Large intestine (tissue), 3 donors: ENCODE measurements around the gene LIN37. TPM values are rescaled to one million over a fixed set of nuclear protein-coding genes. Genes with fewer than 3 reads are reported as not detected.
A peak's percentile ranks its signal among the peaks of the same experiment; 100 is the strongest.

Experiments
- DNase-seq, 2 donors: peaks; one replicate each; pipeline versions ENCODE4 v3.0.0 to v3.0.0-alpha.2; 2013
- H3K27ac ChIP-seq: one replicate; pipeline ENCODE4 v1.5.1; 2013; ENCODE audit warnings: low read length
- H3K27me3 ChIP-seq: 2 replicates; pipeline ENCODE4 v1.6.1; 2013; ENCODE audit warnings: low read length; ENCODE audit not compliant: control insufficient read depth, insufficient read depth
- H3K36me3 ChIP-seq: 2 replicates; pipeline ENCODE4 v1.6.1; 2013; ENCODE audit warnings: low read length; ENCODE audit not compliant: control insufficient read depth, insufficient read depth
- H3K4me1 ChIP-seq: one replicate; pipeline ENCODE4 v1.6.1; 2013; ENCODE audit warnings: low read length; ENCODE audit not compliant: control insufficient read depth, insufficient read depth
- H3K4me3 ChIP-seq: one replicate; pipeline ENCODE4 v1.5.1; 2013; ENCODE audit warnings: low read length
- H3K9me3 ChIP-seq: one replicate; pipeline ENCODE4 v1.6.1; 2013; ENCODE audit warnings: mild to moderate bottlenecking, low read depth, low read length, moderate library complexity; ENCODE audit not compliant: control insufficient read depth
- WGBS: methylation state at CpG from one replicate; pipeline ENCODE4 v1.1.5; 2013; ENCODE audit warnings: low lambda C conversion rate; ENCODE audit not compliant: insufficient coverage; 5-methylcytosine and 5-hydroxymethylcytosine counted together
- polyA plus RNA-seq: library from polyadenylated mRNA; unstranded; fragments of 120-200 nt; gene quantifications from one replicate; pipeline ENCODE4 v1.2.1, GENCODE V29; 2013

LIN37 gene
- polyA plus RNA-seq, 1 donor = 11.3 TPM

GRCh38 chr19:35754370-35755130 is 6.2 kb downstream of the LIN37 start:
- peaks cover 19% of the 10 kb centered on the region for H3K36me3 ChIP-seq
- peaks cover 23% of the 10 kb centered on the region for H3K27me3 ChIP-seq
- H3K27ac ChIP-seq = no peak overlapping the region
- H3K4me1 ChIP-seq = peaks cover 25% of the 10 kb centered on the region
- DNase-seq = no peak
- no peak overlapping the region for H3K4me3 ChIP-seq
- no CpG with 5 or more reads among the region's 13 CpGs for WGBS
- no peaks in the 10 kb centered on the region for H3K9me3 ChIP-seq

- Histone ChIP-seq H3K36me3 (peaks cover 24% of the 10 kb centered on the region), H3K27me3 (peaks cover 23% of the 10 kb centered on the region), H3K4me1 (peaks cover 25% of the 10 kb centered on the region), H3K9me3 (no peaks in the 10 kb centered on the region), H3K4me3 (peak overlapping the region; percentile 25), H3K27ac (no peak overlapping the region)
- no CpG with 5 or more reads among the region's 17 CpGs for WGBS
- no peak for DNase-seq
Measured at GRCh38 chr19:35755131-35755549, 6.8 kb downstream of the LIN37 start.

- Histone ChIP-seq H3K27ac (peak overlapping the region; percentile 67), H3K36me3 (peaks cover 26% of the 10 kb centered on the region), H3K4me1 (peaks cover 25% of the 10 kb centered on the region), H3K9me3 (no peaks in the 10 kb centered on the region), H3K4me3 (peak overlapping the region; percentile 81), H3K27me3 (peaks cover 23% of the 10 kb centered on the region)
- WGBS = no CpG with 5 or more reads among the region's 74 CpGs
- peak; percentile 56 to 59 for DNase-seq
Measured at GRCh38 chr19:35755550-35756376, 7.4 kb downstream of the LIN37 start.

GRCh38 chr19:35756377-35757230 is 8.2 kb downstream of the LIN37 start, which contains the start of gene HSPB6:
TSS of gene HSPB6 (minus strand) at chr19:35757029. CDS start at chr19:35757008, 21 bp downstream.
- peaks cover 23% of the 10 kb centered on the region for H3K27me3 ChIP-seq
- WGBS = no CpG with 5 or more reads among the region's 52 CpGs
- H3K27ac ChIP-seq = peak within 1 kb of the TSS; percentile 71
- H3K9me3 ChIP-seq = no peaks in the 10 kb centered on the region
- H3K4me3 ChIP-seq = peak within 1 kb of the TSS; percentile 81
- no peak for DNase-seq
- peaks cover 29% of the 10 kb centered on the region for H3K36me3 ChIP-seq
- peaks cover 25% of the 10 kb centered on the region for H3K4me1 ChIP-seq

GRCh38 chr19:35757231-35757748 is 8.9 kb downstream of the LIN37 start:
- H3K27me3 ChIP-seq = peaks cover 23% of the 10 kb centered on the region
- H3K4me3 ChIP-seq = peak overlapping the region; percentile 81
- DNase-seq = peak; percentile 66 to 69
- no peaks in the 10 kb centered on the region for H3K9me3 ChIP-seq
- peak overlapping the region; percentile 71 for H3K27ac ChIP-seq
- H3K36me3 ChIP-seq = peaks cover 30% of the 10 kb centered on the region
- no CpG with 5 or more reads among the region's 19 CpGs for WGBS
- peaks cover 25% of the 10 kb centered on the region for H3K4me1 ChIP-seq

GRCh38 chr19:35757749-35758608 is 9.6 kb downstream of the LIN37 start, which contains the start of gene PROSER3:
TSS of gene PROSER3 (plus strand) at chr19:35758176. CDS start at chr19:35758216, 40 bp downstream.
- Histone ChIP-seq H3K36me3 (peaks cover 23% of the 10 kb centered on the region), H3K4me1 (peaks cover 25% of the 10 kb centered on the region), H3K27me3 (peaks cover 23% of the 10 kb centered on the region), H3K9me3 (no peaks in the 10 kb centered on the region), H3K4me3 (peak within 1 kb of the TSS; percentile 81), H3K27ac (peak within 1 kb of the TSS; percentile 89)
- peak; percentile 98 to 99 for DNase-seq
- 0% methylated on average over 4 of the region's 53 CpGs for WGBS

GRCh38 chr19:35759697-35760096 is 11.3 kb downstream of the LIN37 start:
- Histone ChIP-seq H3K9me3 (no peaks in the 10 kb centered on the region), H3K4me3 (no peak overlapping the region), H3K27ac (no peak overlapping the region), H3K27me3 (peaks cover 23% of the 10 kb centered on the region), H3K36me3 (peaks cover 23% of the 10 kb centered on the region), H3K4me1 (peaks cover 25% of the 10 kb centered on the region)
- DNase-seq = no peak
- 100% methylated on average over 2 of the region's 2 CpGs for WGBS

GRCh38 chr19:35760711-35761349 is 12.5 kb downstream of the LIN37 start:
- peaks cover 14% of the 10 kb centered on the region for H3K27me3 ChIP-seq
- DNase-seq = no peak
- peaks cover 19% of the 10 kb centered on the region for H3K4me1 ChIP-seq
- H3K9me3 ChIP-seq = no peaks in the 10 kb centered on the region
- no CpG with 5 or more reads among the region's 4 CpGs for WGBS
- H3K4me3 ChIP-seq = no peak overlapping the region
- H3K27ac ChIP-seq = no peak overlapping the region
- H3K36me3 ChIP-seq = peaks cover 27% of the 10 kb centered on the region
